ENCODE data around the gene APH1A.
"Not testable (repeated sequence)": the region's sequence is repeated elsewhere in the genome, so short reads cannot be mapped to it uniquely, and the experiment has no call there.

Gene APH1A

GRCh38 chr1:150233359-150234308, 35.2 kb downstream of the APH1A start:
- peak; percentile 65 for DNase-seq

- peak; percentile 18 for DNase-seq
Observed at GRCh38 chr1:150232921-150233320, 35.9 kb downstream of the APH1A start.

GRCh38 chr1:150228246-150228645, 40.6 kb downstream of the APH1A start:
- peak; percentile 7 for DNase-seq

GRCh38 chr1:150227228-150227627, 41.6 kb downstream of the APH1A start:
- no peak for DNase-seq

- no peak for DNase-seq
Observed at GRCh38 chr1:150226486-150226885, 42.3 kb downstream of the APH1A start.

GRCh38 chr1:150225546-150225945, 43.3 kb downstream of the APH1A start:
- DNase-seq, result no peak

- no peak for DNase-seq
Observed at GRCh38 chr1:150224983-150225382, 43.8 kb downstream of the APH1A start.

GRCh38 chr1:150221552-150221951, 47.3 kb downstream of the APH1A start:
- DNase-seq, result no peak

GRCh38 chr1:150215855-150216254, 53.0 kb downstream of the APH1A start:
- not testable (repeated sequence) for DNase-seq
